ENCODE measurements around the gene CNN1. TPM values are rescaled to one million over a fixed set of nuclear protein-coding genes. Genes with fewer than 3 reads are reported as not detected.

The CNN1 gene
- total and polyA plus RNA-seq, 2 of the 8 experiments (the other 6 are each of a cell fraction or from before 2014, with no cell fraction given): 29.8 to 50.8 TPM

- Histone ChIP-seq H3K14ac (ENCODE audit: insufficient read length) (no peak overlapping the region), H2BK5ac (ENCODE audit: low read depth, low read length) (no peak overlapping the region), H3K4me1 (replicated peaks in 1 of 4; ENCODE audit: control insufficient read depth in 3 of 4, insufficient read depth in 4 of 4, low read length in 3 of 4) (no peaks in the 10 kb centered on the region), H4K8ac (ENCODE audit: extremely low read depth, insufficient read depth, low read length) (no peak overlapping the region), H3K9ac (replicated peaks in 1 of 4; ENCODE audit: extremely low read depth in 1 of 4, low read depth in 3 of 4, low read length in 3 of 4) (no peak overlapping the region), H3K27ac (ENCODE audit: low read depth, low read length) (no peak overlapping the region), H3K27me3 (replicated peaks in 1 of 4; ENCODE audit: control insufficient read depth in 3 of 4, extremely low read depth in 1 of 4, insufficient read depth in 3 of 4, low read length in 3 of 4) (no peaks in the 10 kb centered on the region; a peak in 1 of 7 replicates), H3K23ac (ENCODE audit: insufficient read length) (no peak overlapping the region), H2BK15ac (ENCODE audit: low read length) (no peak overlapping the region), H3K4me3 (ENCODE audit: extremely low read depth in 1 of 4, insufficient read depth in 2 of 4, low read depth in 3 of 4, low read length in 4 of 4) (no peak overlapping the region), H3K79me2 (ENCODE audit: control insufficient read depth in 1 of 2, insufficient read depth in 2 of 2, low read length in 2 of 2) (no peaks in the 10 kb centered on the region), H2AFZ (ENCODE audit: low read length) (no peak overlapping the region), H3K79me1 (ENCODE audit: low read depth, low read length) (no peaks in the 10 kb centered on the region), H4K20me1 (replicated peaks in 1 of 2; ENCODE audit: control insufficient read depth in 1 of 2, insufficient read depth in 2 of 2, low read length in 2 of 2) (no peaks in the 10 kb centered on the region), H3K36me3 (ENCODE audit: control insufficient read depth in 2 of 4, insufficient read depth in 4 of 4, low read length in 3 of 4) (no peaks in the 10 kb centered on the region), H3K4me2 (ENCODE audit: insufficient read depth in 1 of 2, low read depth in 2 of 2, low read length in 2 of 2) (no peak overlapping the region), H3K23me2 (ENCODE audit: low read depth, low read length) (no peaks in the 10 kb centered on the region), H2BK12ac (ENCODE audit: low read depth, low read length) (no peak overlapping the region), H3K56ac (replicated peaks; ENCODE audit: insufficient read length, low read depth, low read length) (no peak overlapping the region), H3K18ac (ENCODE audit: extremely low read depth, low read length) (no peak overlapping the region), H2BK120ac (replicated peaks; ENCODE audit: low read depth, low read length) (no peak overlapping the region), H3K9me3 (ENCODE audit: insufficient read depth in 2 of 2, low read depth in 1 of 2, low read length in 1 of 2) (no peaks in the 10 kb centered on the region), H4K5ac (ENCODE audit: insufficient read length, low read depth, low read length) (no peak overlapping the region), H2AK5ac (ENCODE audit: low read depth, low read length) (no peak overlapping the region), H4K91ac (replicated peaks; ENCODE audit: insufficient read length, low read length) (no peak overlapping the region), H3K4ac (replicated peaks; ENCODE audit: insufficient read length, low read depth, low read length) (no peak overlapping the region), H2BK20ac (ENCODE audit: low read length) (no peak overlapping the region)
- TF ChIP-seq TAF1 (IDR thresholded peaks at IDR 0.05; ENCODE audit: low read depth, low read length) (no peak), CHD1 (IDR thresholded peaks at IDR 0.05; ENCODE audit: low read depth, low read length) (no peak)
- no peak for FAIRE-seq
- DNase-seq (ENCODE audit: low read depth in 1 of 2, low spot score in 2 of 2): no peak
- WGBS, 2 experiments (ENCODE audit: extremely low coverage in 1 of 2, insufficient coverage in 1 of 2, insufficient read length in 1 of 2, insufficient replicate concordance in 2 of 2, low coverage in 1 of 2, low lambda C conversion rate in 2 of 2, missing lambda C conversion rate in 1 of 2): 88% methylated on average over 6 of the region's 6 CpGs; no CpG with 5 or more reads in 1 of the 2 experiments
- ChIA-PET CTCF (ENCODE audit: partially characterized antibody) (interaction anchor here (0.6 to 3.4 kb wide), 8 partner anchors 10 to 252 kb away, joined by 3 to 19 read pairs (median 4); partner anchors contain the start of gene ELOF1), POLR2A (ENCODE audit: partially characterized antibody) (no interaction called here)
Measured at GRCh38 chr19:11586331-11586730, 47.7 kb downstream of the CNN1 start.
